Activated T-helper 1 cell treated with anti-CD3 and anti-CD28 coated beads, Interleukin-2, amount 50 U/mL, for 16 hours (primary cell): Measurements from ENCODE around the gene ATP2A3.

Experiments used
- DNase-seq, 2 donors: peaks; one replicate each; pipeline ENCODE4 v3.0.0-alpha.2; 2020; ENCODE audit warnings: low read depth in 1 of 2, low spot score in 1 of 2

The ATP2A3 gene

GRCh38 chr17:3929181-3929580, 35.1 kb downstream of the ATP2A3 start:
- no peak for DNase-seq

- DNase-seq: no peak
Observed at GRCh38 chr17:3928406-3928805, 35.8 kb downstream of the ATP2A3 start.

- DNase-seq: no peak
Observed at GRCh38 chr17:3927628-3928340, 36.5 kb downstream of the ATP2A3 start.

GRCh38 chr17:3926860-3927627, 37.2 kb downstream of the ATP2A3 start:
- no peak for DNase-seq

- DNase-seq: no peak
Observed at GRCh38 chr17:3925684-3926485, 38.4 kb downstream of the ATP2A3 start.

- no peak for DNase-seq
Observed at GRCh38 chr17:3924512-3925350, 39.5 kb downstream of the ATP2A3 start.

GRCh38 chr17:3923466-3924190, 40.6 kb downstream of the ATP2A3 start:
- no peak for DNase-seq

GRCh38 chr17:3922765-3923164, 41.5 kb downstream of the ATP2A3 start:
- no peak for DNase-seq

- DNase-seq: no peak
Observed at GRCh38 chr17:3921502-3922319, 42.5 kb downstream of the ATP2A3 start.

- DNase-seq: no peak
Observed at GRCh38 chr17:3921006-3921405, 43.2 kb downstream of the ATP2A3 start.

- DNase-seq: no peak
Observed at GRCh38 chr17:3919123-3919624, 45.1 kb downstream of the ATP2A3 start.

- no peak for DNase-seq
Observed at GRCh38 chr17:3918372-3919122, 45.7 kb downstream of the ATP2A3 start.

- no peak for DNase-seq
Observed at GRCh38 chr17:3917391-3917931, 46.8 kb downstream of the ATP2A3 start.

- no peak for DNase-seq
Observed at GRCh38 chr17:3916825-3917224, 47.4 kb downstream of the ATP2A3 start.

GRCh38 chr17:3915995-3916696, 48.1 kb downstream of the ATP2A3 start, which contains the start of gene P2RX1:
Gene P2RX1, minus strand, starts transcription at chr17:3916465. Its CDS starts 240 bp downstream, at chr17:3916225.
- DNase-seq: no peak

- no peak for DNase-seq
Observed at GRCh38 chr17:3915581-3915994, 48.6 kb downstream of the ATP2A3 start.

- DNase-seq: no peak
Observed at GRCh38 chr17:3914312-3914670, 49.9 kb downstream of the ATP2A3 start.
